Right lobe of liver (tissue), 4 donors: ENCODE results near the gene CES4A.

Experiments
- POLR2A ChIP-seq: fragments of 450-650 bp; IDR thresholded peaks from one replicate; pipeline ENCODE4 v1.6.1; 2017; ENCODE audit warnings: antibody characterized with exemption, mild to moderate bottlenecking
- TF ChIP-seq, protein P1 (sequence below), 4 donors: fragments of 200-600 bp in 3 of 4; fragments of 450-650 bp in 1 of 4; IDR thresholded peaks; one replicate each; pipeline versions ENCODE4 v1.5.1 to v1.8.0; 2016 to 2022; ENCODE audit warnings: antibody characterized with exemption in 4 of 4, mild to moderate bottlenecking in 2 of 4
- donor health status: DM: no; HTN: no; CAD: no.
- donor health status: DM: no; HTN: no; CAD: no.
- donor health status: DM: no; HTN: yes; CAD: no.

GRCh38 chr16:67017421-67017750 is 29.0 kb downstream of the CES4A start:
- TF ChIP-seq, protein P1, sequence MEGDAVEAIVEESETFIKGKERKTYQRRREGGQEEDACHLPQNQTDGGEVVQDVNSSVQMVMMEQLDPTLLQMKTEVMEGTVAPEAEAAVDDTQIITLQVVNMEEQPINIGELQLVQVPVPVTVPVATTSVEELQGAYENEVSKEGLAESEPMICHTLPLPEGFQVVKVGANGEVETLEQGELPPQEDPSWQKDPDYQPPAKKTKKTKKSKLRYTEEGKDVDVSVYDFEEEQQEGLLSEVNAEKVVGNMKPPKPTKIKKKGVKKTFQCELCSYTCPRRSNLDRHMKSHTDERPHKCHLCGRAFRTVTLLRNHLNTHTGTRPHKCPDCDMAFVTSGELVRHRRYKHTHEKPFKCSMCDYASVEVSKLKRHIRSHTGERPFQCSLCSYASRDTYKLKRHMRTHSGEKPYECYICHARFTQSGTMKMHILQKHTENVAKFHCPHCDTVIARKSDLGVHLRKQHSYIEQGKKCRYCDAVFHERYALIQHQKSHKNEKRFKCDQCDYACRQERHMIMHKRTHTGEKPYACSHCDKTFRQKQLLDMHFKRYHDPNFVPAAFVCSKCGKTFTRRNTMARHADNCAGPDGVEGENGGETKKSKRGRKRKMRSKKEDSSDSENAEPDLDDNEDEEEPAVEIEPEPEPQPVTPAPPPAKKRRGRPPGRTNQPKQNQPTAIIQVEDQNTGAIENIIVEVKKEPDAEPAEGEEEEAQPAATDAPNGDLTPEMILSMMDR (IDR thresholded peaks at IDR 0.05), result no peak
- TF ChIP-seq POLR2A, result no peak
